Measurements from ENCODE around the gene UBASH3B.
A peak's percentile ranks its signal among the peaks of the same experiment; 100 is the strongest.

Gene UBASH3B

DNA sequence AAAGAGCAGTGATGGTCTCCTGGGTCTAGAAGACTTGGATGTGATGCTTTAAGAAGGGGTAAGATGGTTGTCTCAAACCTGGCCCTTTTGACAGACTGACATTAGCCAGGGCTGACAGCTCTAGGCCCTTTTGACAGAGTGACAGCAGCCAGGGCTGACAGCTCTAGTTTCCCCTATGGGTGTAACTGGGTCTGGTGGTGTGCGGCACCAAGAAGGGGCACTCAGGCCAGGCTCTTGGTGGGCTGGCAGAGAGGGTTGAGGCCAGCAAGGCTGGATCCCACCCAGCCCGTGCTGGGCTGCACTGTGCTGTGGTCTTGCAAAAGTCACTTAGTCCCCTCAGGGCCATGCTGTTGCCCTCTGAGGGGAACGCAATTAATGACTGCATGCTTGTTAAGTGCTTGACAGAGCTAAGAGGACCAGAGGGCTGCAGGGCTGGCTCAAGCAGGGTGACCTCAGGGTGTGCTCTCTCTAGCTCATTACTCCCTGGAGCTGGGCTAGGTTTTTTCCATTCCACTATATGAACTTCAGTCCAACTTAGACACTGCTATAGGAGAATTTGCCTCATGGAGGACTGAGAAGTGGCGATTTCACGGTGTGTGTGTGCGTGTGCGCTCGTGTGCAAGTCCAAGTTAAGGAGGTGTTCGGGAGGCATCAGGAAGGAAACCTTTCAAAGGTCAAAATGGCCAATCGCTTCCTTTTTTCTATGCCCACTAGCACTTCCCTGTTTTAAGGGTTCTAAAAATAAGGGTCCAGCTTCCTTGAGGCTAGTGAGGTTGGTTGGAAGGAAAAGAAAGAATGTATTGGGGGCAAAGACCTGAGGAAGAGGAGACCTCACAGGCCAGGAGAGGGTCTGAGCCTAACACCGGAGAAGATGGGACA lies 4.4 kb downstream of the UBASH3B start:
- no peak for DNase-seq (ENCODE audit: extremely low read depth, low read depth)
- TF ChIP-seq, protein P1, sequence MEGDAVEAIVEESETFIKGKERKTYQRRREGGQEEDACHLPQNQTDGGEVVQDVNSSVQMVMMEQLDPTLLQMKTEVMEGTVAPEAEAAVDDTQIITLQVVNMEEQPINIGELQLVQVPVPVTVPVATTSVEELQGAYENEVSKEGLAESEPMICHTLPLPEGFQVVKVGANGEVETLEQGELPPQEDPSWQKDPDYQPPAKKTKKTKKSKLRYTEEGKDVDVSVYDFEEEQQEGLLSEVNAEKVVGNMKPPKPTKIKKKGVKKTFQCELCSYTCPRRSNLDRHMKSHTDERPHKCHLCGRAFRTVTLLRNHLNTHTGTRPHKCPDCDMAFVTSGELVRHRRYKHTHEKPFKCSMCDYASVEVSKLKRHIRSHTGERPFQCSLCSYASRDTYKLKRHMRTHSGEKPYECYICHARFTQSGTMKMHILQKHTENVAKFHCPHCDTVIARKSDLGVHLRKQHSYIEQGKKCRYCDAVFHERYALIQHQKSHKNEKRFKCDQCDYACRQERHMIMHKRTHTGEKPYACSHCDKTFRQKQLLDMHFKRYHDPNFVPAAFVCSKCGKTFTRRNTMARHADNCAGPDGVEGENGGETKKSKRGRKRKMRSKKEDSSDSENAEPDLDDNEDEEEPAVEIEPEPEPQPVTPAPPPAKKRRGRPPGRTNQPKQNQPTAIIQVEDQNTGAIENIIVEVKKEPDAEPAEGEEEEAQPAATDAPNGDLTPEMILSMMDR (IDR thresholded peaks at IDR 0.05; ENCODE audit: low read depth, low read length): no peak

DNA sequence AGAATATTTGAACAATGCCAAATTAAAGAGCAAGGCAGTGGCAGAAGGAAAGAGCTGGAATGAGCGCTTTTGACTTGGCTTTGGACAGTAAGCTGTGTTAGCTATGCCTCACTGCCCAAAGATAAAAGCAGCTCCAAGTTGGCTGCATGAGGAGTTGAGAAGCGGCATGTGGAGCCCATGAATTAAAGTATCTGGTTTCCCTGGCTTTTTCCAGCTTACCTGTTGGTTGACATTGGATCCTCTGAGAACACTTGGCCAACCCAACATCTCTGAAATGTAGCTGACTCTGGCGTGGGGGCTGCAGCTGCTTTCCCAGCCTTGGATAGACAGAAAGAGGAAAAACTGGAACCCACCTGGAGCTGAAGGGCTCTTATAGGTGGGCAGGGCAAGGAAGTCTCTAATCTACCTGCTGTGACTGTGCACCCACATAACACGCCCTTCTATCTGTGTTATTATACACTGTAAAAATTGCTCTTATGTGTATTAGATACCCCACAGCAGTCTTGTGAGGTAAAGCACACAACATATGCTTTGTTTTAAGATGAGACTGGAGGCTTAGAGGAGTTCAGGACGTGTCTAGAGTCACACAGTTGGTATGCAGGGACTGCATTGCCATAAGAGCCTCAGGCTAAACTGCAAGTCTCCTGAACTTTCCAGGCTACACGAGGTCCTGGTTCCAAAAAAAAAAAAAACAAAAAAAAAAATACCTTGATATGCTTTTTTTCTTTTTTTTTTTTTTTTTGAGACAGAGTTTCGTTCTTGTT lies 5.8 kb downstream of the UBASH3B start:
- DNase-seq (ENCODE audit: extremely low read depth, low read depth): peak; percentile 67
- TF ChIP-seq, protein P1 (IDR thresholded peaks at IDR 0.05; ENCODE audit: low read depth, low read length): no peak

DNA sequence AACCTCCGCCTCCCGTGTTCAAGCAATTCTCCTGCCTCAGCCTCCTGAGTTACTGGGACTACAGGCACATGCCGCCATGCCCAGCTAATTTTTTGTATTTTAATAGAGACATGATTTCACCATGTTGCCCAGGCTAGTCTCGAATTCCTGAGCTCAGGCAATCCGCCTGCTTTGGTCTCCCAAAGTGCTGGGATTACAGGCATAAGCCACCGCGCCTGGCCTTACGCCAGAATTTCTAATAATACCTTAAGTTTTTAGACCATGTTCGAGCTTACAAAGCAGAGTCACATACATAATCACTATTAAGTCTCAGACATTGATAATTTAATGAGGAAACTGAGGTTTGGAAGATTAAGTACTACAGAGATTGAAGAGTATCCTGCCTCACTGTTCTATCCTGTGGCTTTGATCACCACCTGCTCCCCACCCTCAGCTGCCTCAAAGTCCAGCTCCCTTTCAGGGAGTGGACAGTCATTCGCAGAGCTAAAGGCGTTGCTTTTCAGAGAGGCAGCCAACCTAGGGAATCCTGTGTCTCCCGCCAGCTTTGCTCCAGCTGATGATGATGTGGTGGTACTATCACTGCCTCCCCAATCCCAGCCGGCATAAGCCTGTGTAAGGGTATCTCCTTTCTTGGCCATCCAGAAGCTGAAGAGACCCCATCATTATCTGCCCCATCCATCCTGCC lies 7.7 kb downstream of the UBASH3B start:
- TF ChIP-seq, protein P1 (IDR thresholded peaks at IDR 0.05; ENCODE audit: low read depth, low read length): no peak
- DNase-seq (ENCODE audit: extremely low read depth, low read depth): no peak

DNA sequence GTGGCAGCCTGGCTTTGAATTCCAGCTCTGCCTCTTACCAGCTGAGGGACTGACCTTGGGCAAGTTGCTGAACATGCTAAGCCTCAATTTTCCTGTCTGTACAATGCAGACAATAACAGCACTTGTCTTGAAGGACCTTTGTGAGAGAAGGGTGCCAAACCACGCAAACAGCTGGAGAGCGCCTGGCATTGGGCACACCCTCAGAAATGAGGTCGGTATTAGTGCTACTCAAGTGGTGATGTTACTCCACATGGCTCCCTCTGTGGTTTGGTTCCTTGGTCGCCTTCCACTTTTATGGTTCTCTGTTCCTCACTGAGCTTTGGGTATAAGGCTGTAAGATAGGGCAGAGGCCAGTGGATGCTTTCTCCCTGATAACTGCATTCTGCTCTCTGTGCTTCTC lies 8.2 kb downstream of the UBASH3B start:
- TF ChIP-seq, protein P1 (IDR thresholded peaks at IDR 0.05; ENCODE audit: low read depth, low read length): no peak
- DNase-seq (ENCODE audit: extremely low read depth, low read depth): no peak

DNA sequence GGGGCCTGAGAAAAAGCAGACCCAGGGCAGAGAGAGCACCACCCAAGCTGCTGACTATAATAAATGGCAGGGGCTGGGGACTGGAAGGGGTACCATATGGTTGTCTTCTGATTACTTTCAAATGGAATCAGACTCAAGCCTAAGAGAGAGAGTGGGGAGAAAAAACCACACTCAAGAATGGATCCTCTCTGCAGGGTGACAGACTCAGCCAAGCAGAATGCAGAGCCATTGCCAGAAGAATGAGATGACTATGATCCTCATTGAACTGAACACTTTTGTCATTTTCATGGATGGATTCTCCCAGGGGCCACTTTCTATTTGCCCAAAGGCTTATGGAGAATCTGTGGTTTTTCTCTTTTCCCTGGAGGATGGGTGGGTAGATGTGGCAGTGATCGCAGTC lies 8.7 kb downstream of the UBASH3B start:
- TF ChIP-seq, protein P1 (IDR thresholded peaks at IDR 0.05; ENCODE audit: low read depth, low read length): no peak
- no peak for DNase-seq (ENCODE audit: extremely low read depth, low read depth)

DNA sequence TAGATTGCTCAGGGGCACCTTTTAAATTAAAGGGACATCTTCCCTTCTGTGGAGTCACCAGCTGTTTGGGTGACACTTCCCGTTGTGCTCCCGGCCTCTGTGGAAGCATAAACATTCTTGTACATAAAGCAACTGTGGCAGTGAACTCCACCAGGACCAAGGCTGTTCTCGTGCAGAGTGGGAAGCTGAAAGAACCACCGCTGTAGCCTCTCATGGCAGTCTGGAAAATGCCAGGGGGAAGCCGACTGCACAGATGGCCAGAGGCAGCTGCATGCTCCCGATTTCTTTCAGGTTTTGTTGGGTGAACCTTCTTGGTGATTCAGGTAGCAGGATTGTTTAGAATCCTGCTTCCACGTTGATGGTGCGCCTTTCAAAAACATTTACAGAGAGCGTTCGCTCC lies 10.3 kb downstream of the UBASH3B start:
- no peak for DNase-seq (ENCODE audit: extremely low read depth, low read depth)
- TF ChIP-seq, protein P1 (IDR thresholded peaks at IDR 0.05; ENCODE audit: low read depth, low read length): no peak
